Uterus (tissue), 2 donors: Measurements from ENCODE around the gene KDM2B.

Experiments used
- CTCF ChIP-seq, 4 experiments: fragments of 200-600 bp in 2 of 4; fragments of 450-650 bp in 2 of 4; sonication (generic) in 2 of 4; IDR thresholded peaks; one replicate each; pipeline ENCODE4 v1.5.1; 2016 to 2019; ENCODE audit warnings: antibody characterized with exemption in 4 of 4, mild to moderate bottlenecking in 2 of 4, moderate library complexity in 1 of 4
- POLR2A ChIP-seq, 2 donors: fragments of 450-650 bp; IDR thresholded peaks; one replicate each; pipeline ENCODE4 v1.6.1; 2016; ENCODE audit warnings: antibody characterized with exemption in 2 of 2, mild to moderate bottlenecking in 1 of 2, moderate library complexity in 1 of 2

- TF ChIP-seq CTCF (IDR thresholded peaks at IDR 0.05) (no peak), POLR2A (IDR thresholded peaks at IDR 0.05) (no peak)
Measured at GRCh38 chr12:121550974-121551634, 29.7 kb downstream of the KDM2B start.
